B cell (primary cell): Measurements from ENCODE around the gene PPM1J.

ENCODE experiments used
- EZH2 ChIP-seq: IDR thresholded peaks from 2 replicates; pipeline ENCODE4 v1.6.1; 2012; ENCODE audit warnings: borderline replicate concordance, low read depth, mild to moderate bottlenecking, moderate library complexity, low read length; ENCODE audit not compliant: insufficient read depth, poor library complexity, severe bottlenecking
- TF ChIP-seq, protein P1 (sequence below): fragments of 200-600 bp; IDR thresholded peaks from one replicate; pipeline ENCODE4 v1.8.0; 2022; ENCODE audit warnings: antibody characterized with exemption, mild to moderate bottlenecking

DNA sequence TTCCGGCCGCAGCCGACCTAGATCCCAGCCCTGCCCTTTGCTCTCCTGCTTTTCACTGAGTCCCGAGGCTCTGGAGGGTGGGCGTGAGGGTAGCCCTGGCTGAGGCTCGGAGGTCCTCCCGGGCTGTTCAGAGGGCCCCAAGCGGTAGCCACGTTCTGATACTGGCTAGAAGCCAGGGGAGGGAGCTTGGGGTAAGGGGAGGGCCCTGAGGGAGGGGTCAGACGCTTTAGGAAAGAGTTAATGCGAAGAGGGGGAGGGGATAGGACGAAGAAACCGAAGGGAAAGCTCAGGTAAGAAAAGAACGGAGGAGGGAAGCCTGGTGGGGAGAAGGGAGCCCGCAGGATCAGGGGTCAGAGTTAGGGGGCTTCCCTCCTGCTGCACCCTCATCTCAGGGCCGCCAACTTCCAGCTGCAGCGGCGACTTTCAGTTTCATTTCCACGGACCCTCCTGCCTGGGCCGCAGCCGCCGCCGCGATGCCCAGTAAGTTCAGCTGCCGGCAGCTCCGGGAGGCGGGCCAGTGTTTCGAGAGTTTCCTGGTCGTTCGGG is 40.6 kb downstream of the PPM1J start, which contains the start of gene MOV10:
- no peak for TF ChIP-seq EZH2
- TF ChIP-seq, protein P1, sequence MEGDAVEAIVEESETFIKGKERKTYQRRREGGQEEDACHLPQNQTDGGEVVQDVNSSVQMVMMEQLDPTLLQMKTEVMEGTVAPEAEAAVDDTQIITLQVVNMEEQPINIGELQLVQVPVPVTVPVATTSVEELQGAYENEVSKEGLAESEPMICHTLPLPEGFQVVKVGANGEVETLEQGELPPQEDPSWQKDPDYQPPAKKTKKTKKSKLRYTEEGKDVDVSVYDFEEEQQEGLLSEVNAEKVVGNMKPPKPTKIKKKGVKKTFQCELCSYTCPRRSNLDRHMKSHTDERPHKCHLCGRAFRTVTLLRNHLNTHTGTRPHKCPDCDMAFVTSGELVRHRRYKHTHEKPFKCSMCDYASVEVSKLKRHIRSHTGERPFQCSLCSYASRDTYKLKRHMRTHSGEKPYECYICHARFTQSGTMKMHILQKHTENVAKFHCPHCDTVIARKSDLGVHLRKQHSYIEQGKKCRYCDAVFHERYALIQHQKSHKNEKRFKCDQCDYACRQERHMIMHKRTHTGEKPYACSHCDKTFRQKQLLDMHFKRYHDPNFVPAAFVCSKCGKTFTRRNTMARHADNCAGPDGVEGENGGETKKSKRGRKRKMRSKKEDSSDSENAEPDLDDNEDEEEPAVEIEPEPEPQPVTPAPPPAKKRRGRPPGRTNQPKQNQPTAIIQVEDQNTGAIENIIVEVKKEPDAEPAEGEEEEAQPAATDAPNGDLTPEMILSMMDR: no peak
